Measurements from ENCODE around the gene HMBS.
A peak's percentile ranks its signal among the peaks of the same experiment; 100 is the strongest.

The HMBS gene

DNA sequence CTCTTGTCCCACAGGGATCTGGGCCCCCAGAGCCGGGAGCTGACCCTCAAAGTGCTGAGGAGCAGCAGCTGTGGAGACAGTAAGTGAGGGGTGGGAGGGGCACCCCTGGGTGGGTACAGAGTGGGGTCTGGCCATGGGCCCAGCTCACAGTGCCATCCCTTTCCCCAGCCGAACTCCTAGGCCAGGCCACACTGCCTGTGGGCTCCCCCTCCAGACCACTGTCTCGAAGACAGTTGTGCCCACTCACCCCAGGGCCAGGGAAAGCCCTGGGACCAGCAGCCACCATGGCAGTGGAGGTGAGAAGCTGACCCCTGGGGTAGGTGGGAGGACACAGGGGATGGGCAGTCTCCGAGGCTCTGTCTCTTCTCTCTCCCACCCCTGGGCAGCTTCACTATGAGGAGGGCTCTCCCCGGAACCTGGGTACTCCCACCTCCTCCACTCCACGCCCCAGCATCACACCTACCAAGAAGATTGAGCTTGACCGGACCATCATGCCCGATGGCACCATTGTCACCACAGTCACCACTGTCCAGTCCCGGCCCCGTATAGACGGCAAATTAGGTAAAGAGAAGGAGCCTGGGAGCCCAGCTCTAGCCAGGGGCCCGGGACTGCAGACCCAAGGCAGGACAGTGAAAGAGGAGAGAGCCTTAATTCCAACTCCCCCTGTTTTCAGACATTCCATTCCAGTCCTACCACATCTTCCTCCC, 27.8 kb downstream of the HMBS start:
- Mint-ChIP-seq H3K9me3 (no peaks in the 10 kb centered on the region), H3K27me3 (no peaks in the 10 kb centered on the region), H3K36me3 (peaks cover 74% of the 10 kb centered on the region), H3K4me1 (peaks cover 69% of the 10 kb centered on the region), H3K4me3 (no peak overlapping the region), H3K27ac (peak overlapping the region; percentile 12)
- DNase-seq = no peak
- CTCF ChIA-PET = interaction anchor here (0.5 kb wide), 1 partner anchor 11 kb away, joined by 3 read pairs; no protein-coding TSS in a partner anchor

DNA sequence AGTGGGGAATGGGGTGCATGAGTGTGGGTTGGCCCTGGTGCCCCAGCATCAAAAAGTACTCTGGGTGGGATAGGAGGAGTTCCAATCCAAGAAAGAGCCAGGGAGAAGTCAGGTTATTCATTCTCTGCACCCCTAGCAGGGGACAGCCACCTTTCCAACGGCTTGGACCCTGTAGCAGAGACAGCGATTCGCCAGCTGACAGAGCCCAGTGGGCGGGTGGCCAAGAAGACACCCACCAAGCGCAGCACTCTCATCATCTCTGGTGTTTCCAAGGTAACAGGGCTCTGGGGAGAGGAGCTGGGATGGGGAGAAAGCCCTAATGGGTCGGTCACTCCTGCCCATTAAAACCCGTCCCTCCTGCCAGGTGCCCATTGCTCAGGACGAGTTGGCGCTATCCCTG, 29.0 kb downstream of the HMBS start:
- CTCF ChIA-PET = no interaction called here
- no peaks in the 10 kb centered on the region for H3K27me3 Mint-ChIP-seq
- peaks cover 64% of the 10 kb centered on the region for H3K4me1 Mint-ChIP-seq
- H3K9me3 Mint-ChIP-seq = no peaks in the 10 kb centered on the region
- H3K27ac Mint-ChIP-seq = peak overlapping the region; percentile 65
- no peak overlapping the region for H3K4me3 Mint-ChIP-seq
- no peak for DNase-seq
- H3K36me3 Mint-ChIP-seq = peaks cover 77% of the 10 kb centered on the region

DNA sequence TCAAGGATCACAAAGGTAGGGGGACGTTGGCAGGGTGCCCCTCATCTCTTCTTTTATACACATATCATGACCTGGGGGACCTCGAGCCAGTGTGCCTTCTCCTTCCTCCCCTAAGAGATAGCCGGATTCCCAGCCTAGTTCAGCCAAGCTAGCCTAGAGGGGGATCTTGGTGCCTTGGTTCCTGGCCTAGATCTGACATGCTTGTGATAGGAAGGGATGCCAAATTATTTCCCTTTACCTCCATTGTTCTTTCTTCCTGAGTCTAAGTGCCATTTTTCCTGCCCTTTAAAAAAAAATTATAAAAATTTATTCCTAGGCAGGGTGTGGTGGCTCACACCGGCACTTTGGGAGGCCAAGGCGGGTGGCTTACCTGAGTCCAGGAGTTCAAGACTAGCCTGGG, 29.7 kb downstream of the HMBS start:
- CTCF ChIA-PET = interaction anchor here (0.7 kb wide), 1 partner anchor 413 kb away, joined by 3 read pairs; no protein-coding TSS in a partner anchor
- no peak overlapping the region for H3K4me3 Mint-ChIP-seq
- no peaks in the 10 kb centered on the region for H3K27me3 Mint-ChIP-seq
- H3K4me1 Mint-ChIP-seq = peaks cover 57% of the 10 kb centered on the region
- peak overlapping the region; percentile 95 for H3K27ac Mint-ChIP-seq
- H3K36me3 Mint-ChIP-seq = peaks cover 71% of the 10 kb centered on the region
- no peaks in the 10 kb centered on the region for H3K9me3 Mint-ChIP-seq
- no peak for DNase-seq

DNA sequence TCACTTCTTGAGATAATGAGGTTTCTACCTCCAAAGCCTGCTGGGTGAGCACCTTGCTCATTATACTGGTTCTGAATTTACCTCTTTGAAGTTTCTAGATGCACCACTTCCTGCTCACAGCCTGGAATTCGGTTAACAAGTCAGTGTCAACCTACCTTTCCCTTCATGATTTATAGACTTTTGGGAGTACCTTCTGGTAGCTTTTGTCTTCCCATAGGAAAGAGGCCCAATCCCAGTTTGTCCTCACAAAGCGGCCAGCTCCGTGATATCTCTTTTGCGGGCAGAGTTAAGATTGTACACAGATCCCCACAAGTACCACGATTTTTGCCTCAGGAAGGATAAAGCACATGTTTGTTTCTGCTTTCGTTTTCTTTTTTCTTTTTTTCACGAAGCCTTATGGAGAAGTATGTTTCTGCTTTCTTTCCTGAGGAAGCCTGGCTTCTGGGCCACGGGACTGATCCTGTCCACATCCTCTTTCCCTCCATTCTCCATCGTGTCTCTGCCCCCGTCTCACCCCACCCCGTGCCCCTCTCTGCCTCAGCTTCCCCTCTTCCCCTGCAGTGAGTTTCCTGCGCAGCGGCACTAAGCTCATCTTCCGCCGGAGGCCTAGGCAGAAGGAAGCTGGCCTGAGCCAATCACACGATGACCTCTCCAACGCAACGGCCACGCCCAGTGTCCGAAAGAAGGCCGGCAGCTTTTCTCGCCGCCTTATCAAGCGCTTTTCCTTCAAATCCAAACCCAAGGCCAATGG, 31.0 kb downstream of the HMBS start:
- peak; percentile 54 for DNase-seq
- peaks cover 61% of the 10 kb centered on the region for H3K36me3 Mint-ChIP-seq
- H3K27me3 Mint-ChIP-seq = no peaks in the 10 kb centered on the region
- peak overlapping the region; percentile 95 for H3K27ac Mint-ChIP-seq
- H3K9me3 Mint-ChIP-seq = no peaks in the 10 kb centered on the region
- CTCF ChIA-PET = interaction anchor here (0.8 to 2.0 kb wide), 4 partner anchors 9 to 207 kb away, joined by 3 to 5 read pairs (median 4); partner anchors contain the start of gene C2CD2L
- H3K4me1 Mint-ChIP-seq = peaks cover 54% of the 10 kb centered on the region
- H3K4me3 Mint-ChIP-seq = peak overlapping the region; percentile 67

DNA sequence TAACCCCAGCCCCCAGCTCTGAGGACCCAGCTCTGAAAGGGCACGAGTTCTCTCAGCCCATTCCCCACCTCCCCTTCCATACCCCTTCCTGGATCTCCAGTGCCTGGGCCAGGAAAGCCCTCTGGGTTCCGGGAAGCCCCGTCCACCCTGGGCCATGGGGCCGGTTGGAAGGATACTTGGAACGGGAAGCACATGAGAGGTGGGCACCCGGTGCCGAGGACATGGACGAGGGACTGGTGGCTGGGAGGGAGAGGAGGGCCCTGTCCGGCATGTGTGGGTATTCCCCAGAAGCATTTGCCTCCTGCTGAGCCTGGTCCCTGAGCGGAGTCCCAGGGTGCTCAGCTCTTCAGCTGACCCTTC, 31.5 kb downstream of the HMBS start:
- Mint-ChIP-seq H3K27ac (peak overlapping the region; percentile 95), H3K9me3 (no peaks in the 10 kb centered on the region), H3K4me3 (peak overlapping the region; percentile 67), H3K36me3 (peaks cover 56% of the 10 kb centered on the region), H3K4me1 (peaks cover 55% of the 10 kb centered on the region), H3K27me3 (no peaks in the 10 kb centered on the region)
- CTCF ChIA-PET = interaction anchor here (0.8 to 2.0 kb wide), 4 partner anchors 9 to 206 kb away, joined by 3 to 5 read pairs (median 4); partner anchors contain the start of gene C2CD2L
- DNase-seq = no peak

DNA sequence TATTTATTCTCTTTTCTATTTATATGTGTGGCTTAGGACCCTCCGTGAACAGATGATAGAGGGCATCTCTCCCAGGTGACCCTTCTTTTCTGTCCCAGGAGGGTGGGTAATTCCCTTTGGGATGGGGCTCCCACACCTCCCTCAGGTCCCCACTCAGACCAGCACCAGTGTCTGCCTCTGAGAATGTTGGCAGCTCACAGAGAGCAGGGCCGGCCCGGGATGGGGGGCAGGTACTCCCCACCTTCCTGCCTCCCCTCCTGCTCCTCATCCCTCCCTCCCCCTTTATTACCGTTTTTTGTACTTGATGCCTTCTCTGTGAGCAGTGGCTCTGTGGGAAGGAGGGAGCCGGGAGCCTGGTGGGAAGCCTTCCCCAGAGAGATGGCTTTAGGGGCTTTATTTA, 31.9 kb downstream of the HMBS start:
- peaks cover 52% of the 10 kb centered on the region for H3K36me3 Mint-ChIP-seq
- CTCF ChIA-PET = interaction anchor here (2.0 kb wide), 1 partner anchor 80 kb away, joined by 5 read pairs; no protein-coding TSS in a partner anchor
- peaks cover 55% of the 10 kb centered on the region for H3K4me1 Mint-ChIP-seq
- H3K4me3 Mint-ChIP-seq = no peak overlapping the region
- no peaks in the 10 kb centered on the region for H3K9me3 Mint-ChIP-seq
- no peaks in the 10 kb centered on the region for H3K27me3 Mint-ChIP-seq
- DNase-seq = no peak
- peak overlapping the region; percentile 95 for H3K27ac Mint-ChIP-seq

DNA sequence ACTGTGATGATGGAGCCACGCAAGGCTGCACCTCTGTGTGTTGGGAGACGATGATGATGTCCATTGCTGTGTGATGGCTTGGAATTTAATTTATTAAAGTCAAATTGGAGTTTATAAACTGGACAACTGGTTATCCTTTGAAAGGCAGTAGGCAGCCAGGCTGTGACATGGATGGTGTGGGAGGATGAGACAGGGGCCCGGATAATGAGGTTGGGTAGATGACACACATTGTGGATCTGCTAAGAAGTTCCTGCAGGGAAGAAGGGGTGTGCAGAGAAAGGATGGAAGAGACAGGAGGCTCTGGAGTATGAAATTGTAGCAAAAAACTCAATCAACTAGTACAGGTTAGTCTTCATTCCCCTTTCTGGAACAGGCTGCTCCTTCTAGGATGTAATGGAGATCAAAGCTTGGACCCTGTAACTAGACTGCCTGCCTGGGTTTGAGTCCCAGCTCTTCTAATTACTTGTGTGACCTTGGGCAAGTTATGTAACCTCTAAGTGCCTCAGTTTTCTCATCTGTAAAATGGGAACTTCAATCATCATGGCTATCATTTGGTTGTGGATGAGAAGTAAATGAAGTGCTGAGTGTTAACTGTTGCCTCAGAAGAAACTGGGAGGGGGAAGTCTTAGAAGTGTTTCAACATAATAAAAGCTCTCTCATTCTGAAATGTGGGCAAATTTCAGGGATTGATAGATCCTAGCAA, 32.5 kb downstream of the HMBS start:
- H3K36me3 Mint-ChIP-seq = peaks cover 47% of the 10 kb centered on the region
- no peak for DNase-seq
- H3K4me3 Mint-ChIP-seq = no peak overlapping the region
- H3K4me1 Mint-ChIP-seq = peaks cover 56% of the 10 kb centered on the region
- H3K9me3 Mint-ChIP-seq = no peaks in the 10 kb centered on the region
- no peaks in the 10 kb centered on the region for H3K27me3 Mint-ChIP-seq
- peak overlapping the region; percentile 86 for H3K27ac Mint-ChIP-seq
- CTCF ChIA-PET = interaction anchor here (0.8 to 2.0 kb wide), 2 partner anchors 12 to 79 kb away, joined by 4 to 5 read pairs; no protein-coding TSS in a partner anchor

DNA sequence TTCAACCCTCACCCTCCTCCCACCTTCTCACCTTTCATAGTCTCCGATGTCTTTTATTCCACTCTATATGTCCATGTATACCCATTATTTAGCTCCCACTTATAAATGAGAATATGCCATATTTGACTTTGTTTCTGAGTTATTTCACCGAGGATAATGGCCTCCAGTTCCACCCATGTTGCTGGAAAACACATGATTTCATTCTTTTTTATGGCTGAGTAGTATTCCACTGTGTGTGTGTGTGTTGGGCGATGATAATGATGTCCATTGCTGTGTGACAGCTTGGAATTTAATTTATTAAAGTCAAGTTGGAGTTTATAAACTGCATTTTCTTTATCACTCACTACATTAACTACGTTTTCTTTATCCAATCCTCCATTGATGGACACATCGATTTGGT, 33.5 kb downstream of the HMBS start:
- Mint-ChIP-seq H3K9me3 (no peaks in the 10 kb centered on the region), H3K4me1 (peaks cover 62% of the 10 kb centered on the region), H3K27ac (no peak overlapping the region), H3K27me3 (no peaks in the 10 kb centered on the region), H3K4me3 (no peak overlapping the region), H3K36me3 (peaks cover 41% of the 10 kb centered on the region)
- DNase-seq = no peak
- CTCF ChIA-PET = interaction anchor here (0.6 to 1.4 kb wide), 3 partner anchors 11 to 33 kb away, joined by 3 to 4 read pairs (median 3); partner anchors contain the start of genes C2CD2L and HMBS

DNA sequence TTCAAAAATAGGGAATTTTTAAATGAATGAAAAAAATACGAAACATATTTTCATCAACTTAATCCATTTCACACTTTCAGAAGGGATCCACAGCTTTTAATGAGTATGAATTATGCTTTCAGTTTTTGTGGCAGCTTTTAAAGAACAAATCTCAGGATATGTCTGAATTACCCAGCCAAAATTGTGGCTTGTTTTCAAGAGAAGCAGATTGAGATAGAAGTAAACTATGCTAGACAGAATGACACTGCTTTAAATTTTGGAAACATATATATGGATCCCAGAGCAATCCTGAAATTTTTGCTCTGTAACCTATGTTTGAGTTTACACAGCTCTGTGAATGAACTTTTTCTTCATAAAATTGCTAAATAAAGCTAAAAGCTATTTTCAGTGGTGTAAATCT, 34.3 kb downstream of the HMBS start:
- H3K27me3 Mint-ChIP-seq = no peaks in the 10 kb centered on the region
- no peak overlapping the region for H3K27ac Mint-ChIP-seq
- DNase-seq = no peak
- H3K4me1 Mint-ChIP-seq = peaks cover 59% of the 10 kb centered on the region
- no peak overlapping the region for H3K4me3 Mint-ChIP-seq
- H3K9me3 Mint-ChIP-seq = no peaks in the 10 kb centered on the region
- H3K36me3 Mint-ChIP-seq = peaks cover 42% of the 10 kb centered on the region
- CTCF ChIA-PET = interaction anchor here (1.2 to 1.4 kb wide), 2 partner anchors 12 to 19 kb away, joined by 3 to 4 read pairs; partner anchors contain the start of gene C2CD2L

DNA sequence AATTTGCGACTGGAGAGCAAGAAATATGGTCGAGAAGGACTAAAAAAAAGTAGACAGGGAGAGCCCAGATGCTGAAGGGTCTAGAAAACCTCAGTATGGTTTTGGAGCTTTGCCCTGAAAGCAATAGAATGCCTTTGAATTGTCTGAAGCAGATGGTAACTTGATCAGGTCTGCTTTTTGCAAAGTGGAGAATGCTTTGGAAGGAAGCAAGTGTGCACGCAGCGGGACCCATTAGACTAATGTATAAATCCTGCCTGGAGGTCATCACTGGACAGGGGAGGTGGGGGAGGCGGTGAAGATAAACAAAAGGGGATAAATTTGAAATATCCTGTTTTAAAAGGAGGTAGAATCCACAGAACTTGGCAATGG, 35.9 kb downstream of the HMBS start:
- Mint-ChIP-seq H3K9me3 (no peaks in the 10 kb centered on the region), H3K4me3 (peak overlapping the region; percentile 87), H3K27ac (peak overlapping the region; percentile 64), H3K4me1 (peaks cover 48% of the 10 kb centered on the region), H3K27me3 (no peaks in the 10 kb centered on the region), H3K36me3 (peaks cover 38% of the 10 kb centered on the region)
- CTCF ChIA-PET = interaction anchor here (0.6 to 1.6 kb wide), 4 partner anchors 12 to 54 kb away, joined by 3 to 6 read pairs (median 4); a partner anchor contains a TSS
- no peak for DNase-seq

DNA sequence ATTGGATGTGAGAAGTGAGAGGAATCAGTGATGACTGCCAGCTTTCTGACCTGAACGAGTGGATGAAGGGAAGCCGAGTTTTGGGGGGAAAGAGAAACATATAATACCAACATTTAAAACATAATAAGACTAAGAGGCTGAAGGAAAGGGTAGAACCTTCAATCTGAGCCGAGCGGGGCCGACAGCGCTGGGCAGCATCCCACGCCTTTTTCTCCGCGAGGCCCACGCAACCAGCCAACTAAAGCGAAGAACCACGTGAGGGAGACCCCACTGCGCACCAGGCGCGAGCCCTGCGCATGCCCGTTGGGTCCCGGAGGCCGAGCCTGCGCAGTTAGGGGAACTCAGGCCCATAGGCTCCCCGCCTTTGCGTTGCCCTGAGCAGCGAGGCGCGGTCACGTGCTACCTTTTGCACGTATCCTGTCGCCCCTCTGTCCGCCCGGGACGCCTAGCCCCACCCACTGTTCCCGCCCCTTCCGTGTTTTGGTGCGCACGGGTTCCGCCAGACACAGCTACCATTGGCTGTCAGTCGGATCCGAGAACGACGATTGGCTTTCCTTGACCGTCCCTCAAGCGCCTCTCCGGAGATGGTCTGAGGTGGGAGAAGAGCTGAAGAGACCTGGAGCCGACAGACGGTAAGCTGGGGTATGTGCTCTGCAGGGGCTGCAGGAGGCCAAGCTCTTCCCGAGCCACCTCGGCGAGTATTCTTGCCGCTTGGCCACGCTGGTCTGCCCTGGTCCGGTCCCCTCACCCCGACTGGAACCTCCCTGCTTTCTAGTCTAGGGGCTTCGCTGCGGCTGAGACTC, 36.5 kb downstream of the HMBS start, which contains the start of gene HINFP:
Gene HINFP, plus strand, starts transcription at position 573 of the 803 bp plus-strand sequence. CDS start 5,365 bp downstream, outside the sequence.
- DNase-seq = peak; percentile 100
- CTCF ChIA-PET = interaction anchor here (0.7 to 1.6 kb wide), 7 partner anchors 12 to 161 kb away, joined by 3 to 6 read pairs (median 3); partner anchors contain the start of genes C2CD2L and VPS11
- H3K36me3 Mint-ChIP-seq = peaks cover 32% of the 10 kb centered on the region
- peak within 1 kb of the TSS; percentile 87 for H3K4me3 Mint-ChIP-seq
- H3K9me3 Mint-ChIP-seq = no peaks in the 10 kb centered on the region
- H3K27ac Mint-ChIP-seq = peak within 1 kb of the TSS; percentile 64
- H3K27me3 Mint-ChIP-seq = no peaks in the 10 kb centered on the region
- H3K4me1 Mint-ChIP-seq = peaks cover 42% of the 10 kb centered on the region

DNA sequence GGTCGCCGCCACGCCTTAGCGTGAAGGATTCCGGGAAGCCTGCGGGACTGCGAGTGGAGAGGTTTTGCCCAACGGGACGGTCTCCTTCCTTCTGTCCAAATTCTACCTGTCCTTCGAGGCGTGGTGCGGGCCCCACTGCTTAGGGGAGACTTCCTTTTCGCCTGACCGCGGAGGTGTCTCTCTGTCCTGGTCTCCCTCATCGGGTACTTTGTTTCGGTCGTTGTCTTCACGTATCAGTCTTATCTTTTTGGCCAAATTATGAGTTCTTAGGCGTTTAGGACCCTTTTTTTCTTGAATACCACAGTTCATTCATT, 37.1 kb downstream of the HMBS start:
- Mint-ChIP-seq H3K27ac (peak overlapping the region; percentile 64), H3K4me3 (peak overlapping the region; percentile 87), H3K36me3 (peaks cover 31% of the 10 kb centered on the region), H3K4me1 (peaks cover 42% of the 10 kb centered on the region), H3K9me3 (no peaks in the 10 kb centered on the region), H3K27me3 (no peaks in the 10 kb centered on the region)
- DNase-seq = no peak
- CTCF ChIA-PET = interaction anchor here (0.7 to 1.4 kb wide), 6 partner anchors 12 to 160 kb away, joined by 3 to 4 read pairs (median 3); partner anchors contain the start of genes C2CD2L and VPS11

DNA sequence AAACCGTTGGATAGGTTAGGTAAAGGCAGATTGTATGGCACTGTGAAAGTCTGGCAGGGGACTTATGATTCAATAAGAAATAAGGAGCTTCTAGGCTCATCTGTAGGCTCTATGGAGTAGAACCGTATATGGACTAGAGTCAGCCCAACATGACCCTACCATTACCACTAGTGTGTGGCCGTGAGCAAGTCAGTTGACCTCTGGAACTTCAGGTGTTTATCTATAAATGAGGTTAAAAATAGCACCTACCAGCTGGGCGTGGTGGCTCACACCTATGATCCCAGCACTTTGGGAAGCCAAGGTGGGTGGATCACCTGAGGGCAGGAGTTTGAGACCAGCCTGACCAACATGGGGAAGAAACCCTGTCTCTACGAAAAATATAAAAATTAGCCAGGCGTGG, 41.1 kb downstream of the HMBS start:
- H3K4me1 Mint-ChIP-seq = peaks cover 33% of the 10 kb centered on the region

More for the DNA sequence above, 41.1 kb downstream of the HMBS start:
- H3K4me3 Mint-ChIP-seq = no peak overlapping the region
- CTCF ChIA-PET = interaction anchor here (1.5 kb wide), 1 partner anchor 9 kb away, joined by 4 read pairs; no protein-coding TSS in a partner anchor
- no peaks in the 10 kb centered on the region for H3K9me3 Mint-ChIP-seq
- no peak for DNase-seq
- H3K27me3 Mint-ChIP-seq = no peaks in the 10 kb centered on the region
- peaks cover 32% of the 10 kb centered on the region for H3K36me3 Mint-ChIP-seq
- no peak overlapping the region for H3K27ac Mint-ChIP-seq
